UCSD-AML1 (cell line): Measurements from ENCODE around the gene SPATA31D4.

ENCODE experiments used
- DNase-seq: peaks from one replicate; lab custom pipeline; 2025; ENCODE audit not compliant: unreplicated experiment; lab: John Stamatoyannopoulos, UW

SPATA31D4 gene

GRCh38 chr9:81964218-81965171 lies 36.3 kb downstream of the SPATA31D4 start:
- DNase-seq = no peak

GRCh38 chr9:81968026-81968425 lies 39.8 kb downstream of the SPATA31D4 start:
- DNase-seq = no peak

- no peak for DNase-seq
These were observed 41.7 kb downstream of the SPATA31D4 start for GRCh38 chr9:81969971-81970370.

DNA sequence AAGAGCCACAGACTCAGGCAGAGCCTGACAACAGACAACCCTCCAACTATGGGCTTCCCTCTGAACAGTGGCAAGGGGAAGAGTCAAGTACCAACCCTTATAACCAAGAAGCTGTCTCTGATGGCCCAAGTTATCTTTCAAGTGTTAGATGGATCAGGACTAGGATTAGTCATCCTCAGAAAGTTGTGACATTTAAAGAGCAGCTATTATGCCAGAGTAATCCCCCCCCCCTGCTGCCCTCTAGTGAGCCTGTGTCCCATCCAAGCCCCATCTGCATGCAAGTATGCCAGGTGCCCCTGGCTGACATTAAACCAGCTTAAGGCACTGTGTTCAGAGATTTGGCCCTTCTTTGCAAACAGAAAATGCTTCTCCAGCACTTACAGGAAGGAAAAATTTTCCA lies 43.5 kb downstream of the SPATA31D4 start:
- no peak for DNase-seq

DNA sequence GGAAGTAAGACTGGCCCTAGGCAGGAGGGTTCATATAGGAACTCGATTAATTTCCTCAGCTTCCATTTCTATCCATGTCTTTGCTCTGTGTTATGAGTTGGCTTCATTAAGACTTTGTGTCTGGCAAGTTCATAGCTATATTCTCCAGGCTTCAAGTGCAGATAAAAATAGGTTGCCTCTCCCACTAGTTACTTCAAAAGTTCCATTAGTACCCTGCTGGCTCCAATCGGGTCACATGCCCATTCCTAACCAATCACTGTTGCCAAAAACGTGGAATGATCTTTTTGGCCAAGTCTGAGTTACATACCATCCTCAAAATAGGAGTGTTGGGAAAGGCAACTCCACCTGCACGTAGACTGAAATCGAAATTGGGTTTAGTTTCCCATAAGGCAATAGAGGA lies 46.5 kb downstream of the SPATA31D4 start:
- no peak for DNase-seq

DNA sequence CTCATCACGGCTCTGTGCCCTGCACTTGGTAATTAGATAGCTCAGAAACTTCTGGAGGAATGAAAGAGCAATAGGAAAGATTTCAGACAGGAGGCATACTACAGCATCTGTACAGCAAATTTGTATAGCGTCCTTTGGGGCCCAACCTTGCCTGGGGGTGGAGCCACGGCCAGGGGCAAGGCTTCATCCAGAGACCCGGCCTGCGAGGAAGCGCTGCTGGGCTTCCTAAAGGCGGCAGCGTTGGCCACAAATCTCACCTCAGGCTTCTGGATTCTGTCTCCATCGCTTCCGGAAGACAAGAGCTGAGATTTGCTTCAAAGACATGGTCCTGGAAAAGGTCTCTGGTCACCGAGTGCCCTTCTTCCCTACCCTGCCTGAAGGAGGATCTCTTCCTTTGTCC lies 48.1 kb downstream of the SPATA31D4 start:
- DNase-seq = no peak

DNA sequence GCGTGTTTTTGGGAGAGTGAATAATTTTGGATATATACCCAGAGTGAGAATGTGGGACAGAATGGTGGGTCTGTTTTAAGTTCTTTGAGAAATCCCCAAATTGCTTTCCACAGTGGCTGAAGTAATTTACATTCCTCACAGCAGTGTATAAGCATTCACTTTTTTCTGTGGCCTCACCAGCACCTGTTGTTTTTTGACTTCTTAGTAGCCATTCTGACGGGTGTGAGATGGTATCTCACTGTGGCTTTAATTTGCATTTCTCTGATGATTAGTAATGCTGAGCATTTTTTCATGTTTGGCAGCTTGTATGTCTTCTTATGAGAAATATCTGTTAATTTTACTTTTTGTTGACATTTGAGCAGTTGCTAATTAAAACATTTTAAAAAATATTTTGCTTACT lies 51.0 kb downstream of the SPATA31D4 start:
- DNase-seq = no peak

DNA sequence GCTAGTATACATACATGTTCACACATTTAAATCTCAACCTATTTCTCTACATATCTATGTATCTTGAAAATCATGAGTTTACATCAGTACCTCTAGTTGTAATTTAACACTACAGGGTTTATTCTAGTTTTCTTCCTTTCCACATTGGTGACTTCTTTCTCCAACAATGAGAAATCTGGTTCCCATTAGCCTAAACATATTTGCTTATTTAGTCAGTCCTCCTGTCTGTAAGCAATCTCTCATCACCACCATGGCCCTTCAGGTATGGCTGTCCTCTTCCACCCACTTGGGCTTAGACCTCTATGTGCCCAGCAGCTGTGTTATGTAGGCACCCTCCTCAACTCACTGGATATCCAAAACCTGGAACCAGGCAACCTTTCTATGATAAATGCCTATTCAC lies 52.3 kb downstream of the SPATA31D4 start:
- DNase-seq = no peak

DNA sequence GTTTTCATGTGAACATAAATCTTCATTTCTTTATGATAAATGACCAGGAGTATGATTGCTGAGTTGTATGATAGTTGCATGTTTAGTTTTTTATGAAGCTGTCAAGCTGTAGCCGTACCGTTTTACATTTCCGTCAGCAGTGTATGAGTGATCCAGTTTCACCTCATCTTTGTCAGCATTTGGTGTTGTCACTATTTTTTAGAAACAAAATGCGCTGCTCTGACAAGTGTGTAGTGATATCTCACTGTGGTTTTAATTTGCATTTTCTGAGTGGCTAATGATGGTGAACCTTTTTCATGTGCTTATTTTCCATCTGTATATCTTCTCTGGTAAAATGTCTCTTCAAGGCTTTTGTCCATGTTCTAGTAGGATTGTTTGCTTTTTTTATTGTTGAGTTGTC lies 53.7 kb downstream of the SPATA31D4 start:
- no peak for DNase-seq
